LNCAP (cell line): ENCODE measurements around the gene NFKB1.

Experiments
- TF ChIP-seq, protein P1 (sequence below): fragments of 450-650 bp; IDR thresholded peaks from 2 replicates; pipeline ENCODE4 v1.5.1; 2017; ENCODE audit warnings: mild to moderate bottlenecking

The NFKB1 gene

DNA sequence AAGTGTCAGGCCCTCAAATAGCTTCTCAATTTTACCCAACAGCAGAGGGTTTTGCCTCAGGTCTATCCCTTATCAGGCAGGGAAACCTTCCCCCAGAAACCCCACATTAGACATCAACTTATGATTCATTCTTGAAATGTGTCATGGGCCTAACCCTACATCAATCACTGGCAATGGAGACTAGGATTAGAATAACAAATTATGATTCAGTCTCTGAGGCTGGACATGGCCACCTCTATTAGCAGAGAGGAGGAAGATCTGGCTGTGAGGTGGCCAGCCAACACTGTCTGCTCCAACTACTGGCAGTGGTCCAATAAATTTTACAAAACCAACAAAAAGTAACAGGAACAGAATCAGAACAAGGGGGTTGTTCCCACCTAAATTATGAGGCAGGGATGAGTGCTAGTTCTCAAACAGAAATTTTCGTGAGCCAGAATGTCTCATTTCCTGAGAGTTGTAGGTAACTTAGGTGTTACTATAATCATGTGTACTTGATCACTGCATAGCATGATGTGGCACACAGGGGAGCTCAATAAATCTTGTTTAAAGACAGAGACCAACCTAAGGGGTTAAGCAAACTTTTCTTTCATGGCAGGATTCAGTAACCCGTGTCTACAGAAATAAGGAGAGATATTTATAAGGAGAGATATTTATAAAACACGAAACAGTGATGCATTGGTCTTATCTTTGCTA, 126.8 kb downstream of the NFKB1 start:
- TF ChIP-seq, protein P1, sequence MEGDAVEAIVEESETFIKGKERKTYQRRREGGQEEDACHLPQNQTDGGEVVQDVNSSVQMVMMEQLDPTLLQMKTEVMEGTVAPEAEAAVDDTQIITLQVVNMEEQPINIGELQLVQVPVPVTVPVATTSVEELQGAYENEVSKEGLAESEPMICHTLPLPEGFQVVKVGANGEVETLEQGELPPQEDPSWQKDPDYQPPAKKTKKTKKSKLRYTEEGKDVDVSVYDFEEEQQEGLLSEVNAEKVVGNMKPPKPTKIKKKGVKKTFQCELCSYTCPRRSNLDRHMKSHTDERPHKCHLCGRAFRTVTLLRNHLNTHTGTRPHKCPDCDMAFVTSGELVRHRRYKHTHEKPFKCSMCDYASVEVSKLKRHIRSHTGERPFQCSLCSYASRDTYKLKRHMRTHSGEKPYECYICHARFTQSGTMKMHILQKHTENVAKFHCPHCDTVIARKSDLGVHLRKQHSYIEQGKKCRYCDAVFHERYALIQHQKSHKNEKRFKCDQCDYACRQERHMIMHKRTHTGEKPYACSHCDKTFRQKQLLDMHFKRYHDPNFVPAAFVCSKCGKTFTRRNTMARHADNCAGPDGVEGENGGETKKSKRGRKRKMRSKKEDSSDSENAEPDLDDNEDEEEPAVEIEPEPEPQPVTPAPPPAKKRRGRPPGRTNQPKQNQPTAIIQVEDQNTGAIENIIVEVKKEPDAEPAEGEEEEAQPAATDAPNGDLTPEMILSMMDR: no peak

DNA sequence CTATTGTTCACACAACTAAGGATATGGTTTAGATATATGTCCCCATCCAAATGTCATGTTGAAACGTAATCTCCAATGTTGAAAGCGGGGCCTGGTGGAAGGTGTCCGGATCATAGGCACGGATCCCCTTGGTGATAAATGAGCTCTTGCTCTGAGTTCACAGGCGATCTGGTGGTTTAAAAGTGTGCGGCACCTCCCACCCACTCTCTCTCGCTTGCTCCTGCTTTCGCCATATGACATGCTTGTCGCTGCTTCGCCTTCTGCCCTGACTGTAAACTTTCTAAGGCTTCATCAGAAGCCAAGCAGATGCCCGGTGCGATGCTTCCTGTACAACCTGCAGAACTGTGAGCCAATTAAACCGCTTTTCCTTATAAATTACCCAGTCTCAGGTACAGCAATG, 128.5 kb downstream of the NFKB1 start:
- TF ChIP-seq, protein P1: no peak

DNA sequence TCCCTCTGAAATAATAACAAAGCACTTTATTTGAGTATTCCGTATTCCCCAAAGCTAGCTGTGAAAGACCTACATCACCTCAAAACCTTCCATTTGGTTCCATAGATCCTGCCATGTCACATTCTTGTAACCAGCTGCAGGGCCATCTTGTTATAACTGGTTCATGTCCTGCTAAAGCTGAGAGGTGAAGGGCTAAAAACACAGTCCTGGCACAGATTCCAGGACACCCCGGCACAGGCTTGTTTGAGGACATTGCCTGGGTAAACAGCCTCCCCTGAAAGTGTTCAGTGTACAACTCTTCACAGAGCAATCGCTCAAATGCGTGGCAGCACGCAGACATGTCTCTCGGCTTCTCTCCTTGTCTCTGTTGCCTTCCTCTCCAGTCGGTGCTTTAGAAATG, 130.5 kb downstream of the NFKB1 start:
- TF ChIP-seq, protein P1: no peak

DNA sequence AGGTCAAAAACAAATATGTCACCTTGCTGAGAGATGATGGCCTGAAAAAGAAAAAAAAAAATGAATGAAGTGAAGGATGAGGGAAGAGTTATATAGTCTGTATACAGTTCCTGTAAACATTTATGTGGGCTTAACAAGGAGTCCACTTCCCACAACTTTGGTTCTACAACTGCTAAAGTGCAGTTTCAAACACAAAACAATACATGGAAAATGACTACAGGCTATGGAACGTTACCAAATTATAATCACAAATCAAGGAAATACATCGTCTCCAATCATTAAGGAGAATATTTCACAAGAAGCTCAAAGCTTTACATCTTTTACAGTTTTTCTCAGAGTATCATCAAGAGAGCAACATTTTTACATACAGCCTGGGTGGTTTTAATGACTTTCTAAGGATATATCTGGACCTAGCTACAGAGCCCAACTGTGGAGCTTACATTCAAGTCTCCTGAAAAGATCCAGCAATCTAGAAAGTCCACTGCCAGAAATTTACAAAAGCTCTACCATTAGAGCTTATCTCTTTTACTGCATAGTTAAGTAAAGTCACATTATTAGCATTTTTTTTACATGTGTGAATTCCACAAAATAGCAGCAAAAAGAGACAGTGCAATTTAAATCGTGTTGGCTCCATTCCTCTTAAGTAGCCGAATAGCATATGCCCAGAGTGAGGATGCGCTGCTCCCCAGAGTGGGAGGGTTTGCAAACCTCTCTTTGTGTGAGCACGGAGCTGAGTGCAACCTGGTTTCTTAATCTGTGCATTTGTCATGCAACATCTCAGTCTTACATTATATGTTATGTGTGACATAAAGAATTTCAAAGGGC, 131.3 kb downstream of the NFKB1 start:
- TF ChIP-seq, protein P1: no peak

- TF ChIP-seq, protein P1: no peak
These were observed 131.9 kb downstream of the NFKB1 start for GRCh38 chr4:102633100-102633499.

- TF ChIP-seq, protein P1: no peak
These were observed 136.2 kb downstream of the NFKB1 start for GRCh38 chr4:102637391-102637790.

- TF ChIP-seq, protein P1: no peak
These were observed 137.5 kb downstream of the NFKB1 start for GRCh38 chr4:102638621-102639020.
